Heart left ventricle (tissue), 16 donors: Measurements from ENCODE around the gene HDX. TPM values are rescaled to one million over a fixed set of nuclear protein-coding genes. Genes with fewer than 3 reads are reported as not detected.
A peak's percentile ranks its signal among the peaks of the same experiment; 100 is the strongest.

Experiments used
- ATAC-seq, 4 donors: fragments of 200-7000 bp; cut with Tn5 transposase; one replicate each; pipeline ENCODE4 v1.9.1; 2020 to 2022; ENCODE audit warnings: moderate library complexity in 4 of 4, mild to moderate bottlenecking in 3 of 4, moderate number of reproducible peaks in 1 of 4
- DNase-seq, 5 donors: peaks; one replicate each; pipeline ENCODE4 v3.0.0-alpha.2; 2020
- H3K27ac ChIP-seq, 12 donors: fragments of 200-600 bp; sonication (generic) in 4 of 12; one replicate each; pipeline versions ENCODE4 v1.5.0 to v1.8.0; 2016 to 2022; ENCODE audit warnings: mild to moderate bottlenecking in 2 of 12
- H3K27me3 ChIP-seq, 9 donors: fragments of 200-600 bp; sonication (generic) in 2 of 9; one replicate each; pipeline versions ENCODE4 v1.5.1 to v1.8.0; 2016 to 2022; ENCODE audit warnings: mild to moderate bottlenecking in 3 of 9
- H3K36me3 ChIP-seq, 9 donors: fragments of 200-600 bp; sonication (generic) in 2 of 9; one replicate each; pipeline versions ENCODE4 v1.5.0 to v1.8.0; 2018 to 2022; ENCODE audit warnings: mild to moderate bottlenecking in 2 of 9
- H3K4me1 ChIP-seq, 12 donors: fragments of 200-600 bp; sonication (generic) in 4 of 12; one replicate each; pipeline versions ENCODE4 v1.5.0 to v1.8.0; 2016 to 2022; ENCODE audit warnings: mild to moderate bottlenecking in 3 of 12
- H3K4me3 ChIP-seq, 12 donors: fragments of 200-600 bp; sonication (generic) in 4 of 12; one replicate each; pipeline versions ENCODE4 v1.5.0 to v1.8.0; 2017 to 2022; ENCODE audit warnings: mild to moderate bottlenecking in 9 of 12, moderate library complexity in 4 of 12
- H3K9me3 ChIP-seq, 12 donors: fragments of 200-600 bp; sonication (generic) in 4 of 12; one replicate each; pipeline versions ENCODE4 v1.5.0 to v1.8.0; 2016 to 2022; ENCODE audit warnings: mild to moderate bottlenecking in 1 of 12
- CTCF ChIP-seq, 12 donors: fragments of 200-600 bp; sonication (generic) in 4 of 12; IDR thresholded peaks; one replicate each; pipeline versions ENCODE4 v1.5.0 to v1.8.0; 2018 to 2022; ENCODE audit warnings: antibody characterized with exemption in 12 of 12, mild to moderate bottlenecking in 5 of 12
- POLR2A ChIP-seq, 2 donors: fragments of 450-650 bp; IDR thresholded peaks; one replicate each; pipeline ENCODE4 v1.6.1; 2017; ENCODE audit warnings: antibody characterized with exemption in 2 of 2, mild to moderate bottlenecking in 2 of 2, moderate library complexity in 2 of 2
- WGBS, 4 donors: extraction: QIAGEN DNeasy Blood & Tissue Kit in 2 of 4; methylation state at CpG; one replicate each; pipeline versions ENCODE4 v1.1.5 to v1.1.7; 2013 to 2018; 5-methylcytosine and 5-hydroxymethylcytosine counted together
- intact Hi-C, 10 donors: fragments of 100-400 bp; cut with DNase I; formaldehyde crosslinking; loops; one replicate each; pipeline versions ENCODE4 v1.11.1 to v1.14.2; 2022
- polyA plus RNA-seq, 2 donors: library from polyadenylated mRNA; stranded (reverse); fragments of 200-250 nt; gene quantifications; one replicate each; pipeline ENCODE4 v1.2.3, GENCODE V29; 2013
- total RNA-seq, 9 donors: library from RNA; depleted of rRNA in 2 of 9; stranded (reverse); fragments of >200 nt in 2 of 9; fragmentation: NEBNext Ultra II Directional in 3 of 9; extraction: Animal tissue kit (Norgen Biotek cat#: 25700) in 3 of 9; gene quantifications; one replicate each; pipeline versions ENCODE4 v1.1.0 to v1.2.4, GENCODE V29; 2016 to 2023
- donor health status: ischemic (EF 13 %, LVEDD 7.1; RV severe dilation, severe dysfunction).
- donor health status: healthy with polysubstance abuse.
- donor health status: DM: no; HTN: yes; CAD: no.
- donor health status: DM: no; HTN: no; CAD: no.
- donor health status: ischemic (EF 25% LVEDD 6.9; RV normal size, moderate dysfunction).
- donor health status: ischemic (EF 25% LVEDD 5.7; RV mildly dilated, moderate dysfunction).
- donor health status: healthy.
- donor health status: DM: yes; HTN: yes; CAD: no.
- donor health status: ischemic (EF 35%, LVEDD 5.7; RV mildly dilated, moderate dysfunction).
- donor health status: nonischemic (EF 11% LVEDD 7.7; RV severe dilation, severe dysfunction).
- donor health status: DM: yes; HTN: yes; CAD: no.
- donor health status: PGD.
- donor health status: ischemic (EF 29% LVEDD 5.4; RV normal size, mild dysfunction).
- donor health status: nonischemic (EF 23%, LVEDD 6.1; RV moderate dilation, normal function).

The HDX gene
- total and polyA plus RNA-seq, 11 donors, result 0.34 to 3.4 (median 1.3) TPM

- H3K27ac ChIP-seq, result no peak overlapping the region
- intact Hi-C loops, result no loop called here
- H3K4me1 ChIP-seq, result peaks cover 0 to 4% (median 0%) of the 10 kb centered on the region in 12 donors
- no peaks in the 10 kb centered on the region for H3K9me3 ChIP-seq
- no peak overlapping the region for H3K4me3 ChIP-seq
- no peaks in the 10 kb centered on the region for H3K36me3 ChIP-seq
- TF ChIP-seq CTCF (IDR thresholded peaks at IDR 0.05), result peak; percentile 31 to 66 (median 50)
- TF ChIP-seq POLR2A (IDR thresholded peaks at IDR 0.05), result no peak
- ATAC-seq (no peak), DNase-seq (no peak)
- H3K27me3 ChIP-seq, result no peaks in the 10 kb centered on the region
- 10 to 22% (median 19%) methylated on average over 4 of the region's 4 CpGs for WGBS, 4 donors
These were observed 162.5 kb downstream of the HDX start for GRCh38 chrX:84339507-84340364.

- Histone ChIP-seq H3K27me3 (no peaks in the 10 kb centered on the region), H3K4me3 (no peak overlapping the region), H3K9me3 (no peaks in the 10 kb centered on the region), H3K36me3 (no peaks in the 10 kb centered on the region), H3K4me1 (peaks cover 0 to 4% (median 0%) of the 10 kb centered on the region in 12 donors), H3K27ac (no peak overlapping the region)
- no peak for TF ChIP-seq POLR2A (IDR thresholded peaks at IDR 0.05)
- no peak for TF ChIP-seq CTCF (IDR thresholded peaks at IDR 0.05)
- ATAC-seq (no peak), DNase-seq (no peak)
- whole genome bisulfite sequencing, 4 donors, result 58 to 91% (median 61%) methylated on average over 3 of the region's 3 CpGs
- intact Hi-C loops, result no loop called here
These were observed 165.6 kb downstream of the HDX start for GRCh38 chrX:84336646-84337045.

GRCh38 chrX:84335121-84335520 lies 167.1 kb downstream of the HDX start:
- no peaks in the 10 kb centered on the region for H3K27me3 ChIP-seq
- H3K36me3 ChIP-seq, result no peaks in the 10 kb centered on the region
- peaks cover 0 to 3% (median 0%) of the 10 kb centered on the region in 12 donors for H3K4me1 ChIP-seq
- no peak overlapping the region for H3K4me3 ChIP-seq
- no peak overlapping the region for H3K27ac ChIP-seq
- TF ChIP-seq POLR2A (IDR thresholded peaks at IDR 0.05) (no peak), CTCF (IDR thresholded peaks at IDR 0.05) (no peak)
- no peaks in the 10 kb centered on the region for H3K9me3 ChIP-seq
- no peak for DNase-seq
- WGBS, 4 donors, result 66 to 80% (median 71%) methylated on average over 1 of the region's 1 CpG
- intact Hi-C loops, result no loop called here
- no peak for ATAC-seq

- intact Hi-C loops, result no loop called here
- ATAC-seq (no peak), DNase-seq (no peak)
- Histone ChIP-seq H3K4me3 (no peak overlapping the region), H3K4me1 (no peaks in the 10 kb centered on the region), H3K27me3 (no peaks in the 10 kb centered on the region), H3K9me3 (no peaks in the 10 kb centered on the region), H3K27ac (no peak overlapping the region), H3K36me3 (peaks cover 0 to 6% (median 0%) of the 10 kb centered on the region in 9 donors)
- whole genome bisulfite sequencing, 4 donors, result 71 to 99% (median 83%) methylated on average over 2 of the region's 2 CpGs
- no peak for TF ChIP-seq CTCF (IDR thresholded peaks at IDR 0.05)
- no peak for TF ChIP-seq POLR2A (IDR thresholded peaks at IDR 0.05)
These were observed 180.0 kb downstream of the HDX start for GRCh38 chrX:84322083-84322827.
